H4 (cell line): Measurements from ENCODE around the gene DPP6. TPM values are rescaled to one million over a fixed set of nuclear protein-coding genes. Genes with fewer than 3 reads are reported as not detected.

ENCODE experiments used
- DNase-seq: peaks from one replicate; pipeline ENCODE4 v3.0.0-alpha.2; 2015; ENCODE audit warnings: low spot score
- total RNA-seq: library from RNA; depleted of rRNA; stranded (reverse); fragments of >200 nt; shearing (Covaris generic); gene quantifications from 2 replicates; pipeline ENCODE4 v1.2.3, GENCODE V29; 2014

DPP6 gene
- total RNA-seq, 1 experiment from 2014 or later = 0.06 TPM

DNA sequence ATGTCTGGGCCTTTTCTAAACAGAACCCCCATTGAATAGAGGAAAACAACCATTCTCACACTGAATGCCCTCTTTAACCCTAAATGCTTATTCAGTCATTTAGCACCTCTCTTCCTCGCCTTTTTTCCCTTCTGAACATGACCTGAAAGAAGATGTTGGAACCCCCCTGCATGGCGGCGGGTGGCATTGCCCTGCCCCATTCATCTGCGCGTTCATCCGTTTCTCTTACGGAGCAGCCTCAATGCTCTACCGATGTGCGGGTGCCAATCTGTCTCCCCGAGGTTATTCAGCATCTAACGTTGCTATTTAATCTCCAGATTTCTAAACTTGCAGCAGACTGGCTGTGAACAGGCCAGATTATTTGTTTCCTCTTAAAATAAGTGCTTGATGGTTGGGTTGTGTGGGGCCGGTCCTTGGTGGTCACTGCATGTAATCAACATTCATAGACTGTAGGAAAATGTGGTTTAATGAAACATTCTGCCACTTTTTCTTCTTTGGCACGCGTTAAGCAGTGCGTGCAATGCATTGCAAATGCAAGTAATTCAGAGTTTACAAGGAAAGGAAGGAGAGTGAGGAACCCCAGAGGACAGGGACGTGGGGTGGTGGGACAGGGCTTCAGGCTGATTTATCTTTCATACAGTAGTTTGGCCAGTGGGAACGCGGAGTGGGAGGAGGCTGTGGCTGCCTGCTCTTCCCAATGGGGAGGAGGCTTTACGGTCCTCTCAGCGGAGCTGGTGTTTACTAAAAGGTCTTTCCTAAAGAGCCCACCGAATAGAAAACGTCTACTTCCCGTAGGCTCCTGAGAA lies 286.7 kb downstream of the DPP6 start:
- DNase-seq = no peak

DNA sequence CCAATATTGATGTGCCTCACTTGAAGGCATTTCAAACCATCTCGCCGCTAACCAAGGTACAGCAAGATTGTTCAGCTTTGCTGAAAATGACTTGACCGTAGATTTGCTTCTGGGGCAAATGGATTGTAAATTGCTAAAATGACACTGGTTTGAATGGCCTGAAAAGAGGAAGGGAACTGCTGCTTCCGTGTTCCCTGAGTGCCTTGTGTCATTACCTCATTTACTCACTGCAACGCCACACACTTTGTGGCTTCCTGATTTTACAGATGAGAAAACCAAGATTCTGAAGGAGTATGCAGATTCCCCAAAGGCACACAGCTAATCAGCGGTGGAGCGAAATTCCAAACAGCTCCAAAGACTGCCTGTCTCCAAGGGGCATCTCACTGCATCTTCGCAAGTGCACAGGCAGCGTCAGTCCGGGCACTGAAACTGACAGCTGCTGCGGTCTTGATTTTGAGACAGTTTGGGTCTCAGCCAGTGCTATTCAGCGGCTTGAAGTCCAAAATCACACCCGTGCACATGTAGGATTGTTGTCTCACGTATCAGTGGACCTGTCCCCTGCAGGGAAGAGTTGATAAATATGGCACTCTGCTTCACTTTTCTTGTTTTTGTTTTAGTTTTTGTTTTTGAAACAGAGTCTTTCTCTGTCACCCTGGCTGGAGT lies 290.9 kb downstream of the DPP6 start:
- DNase-seq = no peak

DNA sequence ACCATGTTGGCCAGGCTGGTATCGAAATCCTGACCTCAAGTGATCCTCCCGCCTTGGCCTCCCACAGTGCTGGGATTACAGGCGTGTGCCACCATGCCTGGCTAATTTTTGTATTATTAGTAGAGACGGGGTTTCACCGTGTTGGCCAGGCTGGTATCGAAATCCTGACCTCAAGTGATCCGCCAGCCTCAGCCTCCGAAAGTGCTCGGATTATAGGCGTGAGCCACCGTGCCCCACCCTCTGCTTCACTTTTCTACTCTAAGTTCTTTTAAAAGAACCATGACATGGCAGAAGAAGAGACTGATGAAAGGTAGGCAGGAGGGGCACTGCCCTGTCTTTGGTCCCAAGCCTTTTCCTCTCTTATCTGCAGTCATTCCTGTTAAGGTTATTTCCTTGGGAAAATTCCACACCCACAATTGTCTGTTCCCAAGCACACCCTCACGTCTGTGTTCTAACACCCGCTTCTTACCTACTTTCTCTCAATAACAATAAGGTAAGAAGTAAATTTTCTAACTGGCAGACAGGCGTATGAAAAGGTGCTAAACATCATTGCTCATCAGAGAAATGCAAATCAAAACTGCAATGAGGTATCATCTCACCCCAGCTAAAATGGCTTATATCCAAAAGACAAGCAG lies 291.7 kb downstream of the DPP6 start:
- no peak for DNase-seq

DNA sequence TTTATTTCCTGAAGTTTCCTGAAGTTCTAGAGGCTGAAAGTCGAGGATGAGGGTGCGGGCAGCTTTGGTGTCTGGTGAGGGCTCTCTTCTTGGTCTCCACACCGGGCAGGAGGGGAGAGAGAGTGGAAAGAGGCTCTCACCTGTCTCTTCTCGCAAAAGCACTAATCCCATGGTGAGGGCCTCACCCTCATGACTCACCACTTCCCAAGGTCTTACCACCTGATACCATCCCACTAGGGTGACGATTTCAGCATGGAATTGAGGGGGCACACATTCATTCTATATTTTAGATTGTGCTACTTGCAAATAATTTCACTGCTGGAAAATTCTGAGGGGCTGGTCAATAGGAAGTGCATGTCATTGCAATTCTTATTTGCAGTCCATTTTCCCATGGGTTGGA lies 292.9 kb downstream of the DPP6 start:
- no peak for DNase-seq

DNA sequence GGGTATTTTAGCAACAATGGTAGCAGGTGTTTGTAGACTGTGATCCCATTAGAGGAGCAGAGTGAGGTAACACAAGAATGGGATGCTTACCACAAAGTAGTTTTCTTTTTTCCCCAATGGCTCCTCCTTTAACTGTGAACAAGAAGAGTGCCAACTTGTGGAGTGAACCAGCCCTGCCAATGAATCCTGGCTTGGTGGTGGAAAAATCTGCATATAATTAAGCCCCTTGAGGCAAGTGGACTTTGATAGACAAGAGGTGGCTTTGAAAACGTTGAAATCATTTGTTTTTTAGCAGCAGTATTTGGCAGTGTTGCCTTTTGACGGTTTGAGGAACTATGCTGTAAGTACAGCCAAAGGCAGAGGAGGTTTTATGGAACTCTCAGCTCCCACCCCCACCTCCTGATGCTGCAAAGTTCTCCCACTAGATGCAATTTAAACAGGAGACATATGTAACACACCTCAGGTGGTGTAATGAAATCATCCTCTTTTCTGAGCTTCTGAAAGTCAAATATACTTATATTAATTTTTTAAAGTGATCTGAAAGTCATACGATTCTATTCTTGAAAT lies 295.6 kb downstream of the DPP6 start:
- no peak for DNase-seq

DNA sequence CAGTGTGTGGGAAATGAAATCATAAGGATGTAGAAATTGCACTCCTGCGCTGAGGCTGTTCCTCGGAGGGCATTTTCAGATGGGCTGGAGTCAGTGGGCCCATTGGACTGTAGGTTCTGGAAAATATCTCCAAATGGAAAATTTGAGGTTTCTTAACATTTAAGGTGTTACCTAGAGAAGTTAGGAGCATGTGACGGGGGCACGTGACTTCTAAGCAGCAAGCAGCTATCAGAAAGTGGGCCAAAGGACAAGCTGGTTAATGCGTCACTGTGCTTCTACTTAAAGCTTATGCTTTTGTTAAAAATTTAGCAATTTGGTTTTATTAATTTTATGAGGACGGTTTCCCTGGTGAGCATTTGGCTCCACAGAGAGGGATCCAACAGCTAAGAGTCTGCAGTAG lies 298.7 kb downstream of the DPP6 start:
- DNase-seq = no peak

DNA sequence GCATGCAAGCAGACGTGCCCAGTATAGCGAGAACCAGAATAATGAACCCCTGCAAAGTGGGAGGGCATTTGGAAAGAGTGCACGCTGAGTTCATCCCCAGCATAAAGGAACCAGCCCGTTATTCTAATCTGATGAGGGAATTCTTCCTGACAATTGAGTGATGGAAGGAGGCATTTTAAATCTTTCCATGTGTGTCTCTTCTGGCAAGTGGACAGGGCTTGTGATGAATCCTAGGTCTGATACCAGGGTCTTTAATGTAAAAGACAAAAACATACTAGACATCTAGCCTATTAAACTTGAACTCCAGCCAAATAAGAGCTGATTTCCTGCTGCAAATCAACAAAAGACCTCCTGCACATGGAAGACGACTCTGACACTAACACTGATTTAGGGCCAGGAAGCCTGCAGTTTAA lies 301.2 kb downstream of the DPP6 start:
- no peak for DNase-seq

DNA sequence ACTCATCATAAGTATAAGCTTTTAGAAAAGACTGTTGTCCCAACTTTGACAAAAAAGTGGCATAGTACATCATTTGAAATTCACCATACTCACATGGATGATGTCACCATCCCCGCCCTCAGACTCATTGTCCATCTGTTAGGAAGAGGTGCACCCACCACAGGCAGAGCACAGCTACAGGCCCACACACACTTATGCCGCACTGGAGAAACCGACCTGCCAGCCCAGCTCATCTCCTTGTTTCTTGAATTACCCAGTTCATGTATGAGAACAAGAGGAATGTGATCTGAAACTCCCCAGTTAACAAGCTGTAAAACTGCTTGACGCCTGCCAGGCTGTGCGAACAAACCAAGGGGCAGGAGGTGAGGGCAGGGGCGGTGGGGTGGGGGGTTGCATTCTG lies 312.0 kb downstream of the DPP6 start:
- no peak for DNase-seq

DNA sequence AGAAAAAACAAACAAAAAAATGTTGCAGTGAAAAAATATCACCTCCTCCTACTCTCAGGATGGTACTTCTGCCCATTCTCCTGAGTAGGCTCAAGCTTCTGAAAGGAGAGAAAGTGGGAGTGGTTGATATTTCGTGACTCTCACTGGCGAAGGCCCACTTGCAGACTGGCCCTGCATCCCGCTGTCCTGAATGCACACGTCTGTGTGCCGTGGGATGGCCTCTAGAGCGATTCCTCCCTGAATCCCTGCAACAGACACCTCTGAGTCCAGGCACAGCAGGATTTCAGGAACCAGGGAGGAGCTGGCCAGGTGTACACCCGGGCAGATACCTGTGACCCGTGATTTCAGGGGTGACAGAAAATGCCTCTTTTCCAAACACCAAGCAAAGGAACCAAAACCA lies 319.2 kb downstream of the DPP6 start:
- DNase-seq = no peak

DNA sequence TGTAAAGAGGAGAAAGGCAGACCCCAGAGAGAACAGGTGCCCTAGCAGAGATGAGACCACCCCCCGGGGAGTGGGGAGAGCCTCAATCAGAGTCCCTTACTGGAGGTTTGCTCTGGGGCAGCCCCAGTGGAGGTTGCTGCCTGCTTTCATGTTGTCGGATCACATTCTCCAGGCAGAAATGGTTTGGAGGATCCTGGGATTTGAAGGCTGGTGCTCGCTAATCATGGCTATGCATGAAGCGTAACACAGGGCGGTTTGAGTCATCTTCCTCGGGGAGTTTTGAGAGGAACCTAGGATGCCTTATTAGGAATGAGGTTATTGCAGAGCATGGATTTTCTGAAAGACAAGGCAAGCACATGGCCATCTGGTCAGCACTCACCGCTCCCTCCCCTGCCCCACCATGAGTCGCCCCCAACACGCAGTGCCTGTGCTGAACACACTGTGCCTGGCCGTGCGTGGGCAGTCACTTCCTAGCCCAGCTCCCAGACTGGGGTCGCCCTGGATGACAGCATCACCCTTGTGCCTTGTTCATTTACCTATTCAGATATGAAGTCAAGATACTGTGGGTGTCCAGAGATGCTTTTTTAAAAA lies 319.9 kb downstream of the DPP6 start:
- no peak for DNase-seq

DNA sequence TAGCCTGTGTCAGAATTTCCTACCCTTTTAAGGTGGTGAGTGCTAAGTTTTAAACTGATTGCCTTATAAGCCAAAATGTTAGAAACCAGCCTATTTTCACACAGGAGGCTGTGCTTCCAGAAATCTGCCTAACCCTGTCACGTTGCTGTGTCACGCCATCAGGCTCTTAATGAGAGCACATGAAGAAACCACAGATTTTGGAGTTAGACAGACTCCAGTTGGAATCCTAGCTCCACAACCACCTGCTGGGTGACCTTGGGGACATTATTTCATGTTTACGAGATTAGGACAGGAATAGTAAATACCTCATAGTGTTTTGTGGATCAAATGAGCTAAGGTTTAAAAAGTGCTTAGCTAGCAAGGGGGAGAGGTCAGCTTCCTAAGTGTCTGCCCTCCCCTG lies 321.8 kb downstream of the DPP6 start:
- DNase-seq = no peak

DNA sequence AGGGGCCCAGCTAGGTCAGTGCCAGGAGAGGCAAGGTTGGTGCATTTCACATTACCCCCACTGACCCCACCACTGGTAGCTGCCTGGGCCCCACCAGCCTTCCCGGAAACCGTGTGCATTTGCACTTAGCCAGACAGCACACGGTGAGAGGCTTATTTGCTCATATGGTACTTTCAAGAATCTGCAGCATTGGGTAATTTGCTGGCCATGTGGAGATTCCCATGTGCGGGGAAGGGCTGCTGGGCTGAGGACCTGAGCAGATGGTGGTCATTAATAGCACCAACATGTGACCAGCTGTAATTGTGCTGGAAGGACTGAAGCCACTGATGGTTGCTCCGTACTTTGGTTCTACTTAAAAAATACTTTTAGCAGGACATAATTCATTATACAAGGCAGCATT lies 323.8 kb downstream of the DPP6 start:
- DNase-seq = no peak

DNA sequence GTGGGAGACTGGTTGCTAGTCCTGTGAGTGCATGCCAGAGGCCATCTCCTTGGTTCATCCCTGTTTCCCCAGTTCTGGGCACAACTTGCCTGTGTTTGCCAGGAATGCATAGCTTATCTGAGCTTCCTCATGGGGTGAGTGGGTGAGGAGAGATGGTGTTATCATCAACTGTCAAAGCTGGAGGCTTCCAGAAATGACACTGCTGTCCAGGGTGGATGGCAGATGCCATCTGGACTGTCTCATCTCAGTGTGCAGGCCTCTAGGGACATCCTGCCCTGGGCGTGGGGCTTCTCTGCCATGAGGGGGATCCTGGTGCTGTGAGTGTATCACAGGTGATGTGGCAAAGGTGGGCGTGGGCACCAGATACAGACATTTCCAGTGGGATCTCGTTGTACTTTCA lies 328.6 kb downstream of the DPP6 start:
- DNase-seq = no peak

DNA sequence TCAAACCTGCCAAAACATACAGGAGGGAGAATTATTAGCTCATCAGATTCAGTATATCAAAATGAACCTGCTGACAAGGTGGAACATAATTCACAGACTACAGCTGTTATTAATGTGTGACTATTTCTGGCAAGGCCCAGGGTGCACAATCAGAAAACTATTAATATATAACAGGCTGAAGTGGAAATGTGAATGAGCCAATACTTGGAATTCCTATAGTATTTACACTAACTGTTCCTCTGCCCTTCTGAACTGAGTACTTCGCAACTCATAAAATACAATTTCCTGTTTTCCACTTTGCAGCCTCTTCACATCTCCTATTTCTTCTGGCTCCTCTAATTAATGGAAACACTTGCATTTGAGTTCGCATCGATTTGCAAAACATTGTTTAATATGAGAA lies 330.8 kb downstream of the DPP6 start:
- no peak for DNase-seq

DNA sequence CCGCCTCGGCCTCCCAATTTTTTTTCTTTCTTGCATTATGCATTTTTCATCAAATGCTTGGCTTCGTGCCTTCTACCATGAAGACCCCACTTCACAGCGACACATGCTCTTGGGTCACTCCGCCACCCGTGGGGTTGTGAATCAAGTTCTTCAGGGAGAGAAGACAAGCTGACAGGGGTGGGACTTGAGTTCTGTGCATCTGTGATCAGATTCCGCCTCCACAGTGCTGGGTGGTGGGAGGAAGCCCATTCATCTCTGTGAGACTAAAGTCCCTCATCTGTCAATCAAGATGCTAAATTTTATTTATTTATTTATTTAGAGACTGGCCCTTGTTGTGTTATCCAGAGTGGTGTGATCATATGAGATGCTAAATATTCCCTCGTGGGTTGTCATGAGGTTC lies 333.0 kb downstream of the DPP6 start:
- DNase-seq = no peak

DNA sequence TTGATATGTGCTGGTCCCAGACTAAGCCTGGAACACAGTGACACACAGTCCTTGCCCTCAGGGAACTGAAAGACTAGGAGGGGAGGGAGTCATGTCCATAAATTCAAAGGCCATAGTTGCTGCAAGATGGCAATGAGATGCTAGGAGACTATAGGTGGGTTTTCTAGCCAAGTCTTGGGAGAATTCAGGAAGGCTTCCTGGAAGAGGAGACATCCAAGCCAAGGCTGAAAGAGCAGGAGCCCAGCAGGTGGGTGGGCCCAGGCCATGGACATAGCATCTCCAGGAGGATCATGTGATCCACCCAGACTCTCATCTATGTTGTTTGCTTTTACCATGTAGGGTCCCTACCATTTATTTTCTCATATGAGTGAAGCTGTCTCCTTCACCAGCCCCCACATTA lies 335.1 kb downstream of the DPP6 start:
- no peak for DNase-seq

DNA sequence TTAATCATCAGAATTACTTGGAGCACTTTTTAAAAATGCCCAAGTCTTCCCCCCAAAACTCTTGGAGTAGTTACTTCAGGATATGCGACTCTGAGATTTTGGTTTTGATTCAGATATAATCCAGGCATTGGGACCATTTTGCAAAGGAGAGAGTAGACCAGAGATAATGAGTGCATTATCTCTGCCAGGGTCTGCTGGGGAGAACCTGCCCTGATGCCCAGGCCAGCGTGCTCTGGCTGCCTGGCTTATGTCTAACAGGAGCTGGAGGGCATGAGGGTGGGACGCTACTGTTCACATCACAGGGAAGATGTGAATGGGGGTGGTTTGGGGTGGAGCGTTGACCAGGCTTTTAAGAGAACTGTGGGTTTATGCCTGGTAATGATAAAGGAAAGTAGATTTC lies 336.2 kb downstream of the DPP6 start:
- no peak for DNase-seq

DNA sequence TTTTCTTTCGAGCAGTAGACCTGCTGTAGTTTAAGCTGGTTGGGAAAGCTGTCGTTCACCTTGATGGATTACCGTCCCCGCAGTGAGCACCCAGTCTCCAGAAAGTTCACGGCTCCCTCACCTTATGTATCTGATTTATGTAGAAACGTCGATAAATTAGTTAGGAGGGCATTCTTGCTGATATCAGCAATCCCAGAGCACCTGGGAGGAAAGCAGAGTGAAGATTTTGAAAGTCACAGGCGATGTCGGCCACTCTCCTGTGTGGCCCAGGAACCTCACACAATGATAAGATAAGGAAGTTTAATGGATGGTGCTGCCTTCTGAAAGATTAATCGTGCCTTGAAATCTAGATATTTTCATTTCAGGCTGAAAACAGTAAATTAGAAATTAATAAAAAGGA lies 336.8 kb downstream of the DPP6 start:
- no peak for DNase-seq

DNA sequence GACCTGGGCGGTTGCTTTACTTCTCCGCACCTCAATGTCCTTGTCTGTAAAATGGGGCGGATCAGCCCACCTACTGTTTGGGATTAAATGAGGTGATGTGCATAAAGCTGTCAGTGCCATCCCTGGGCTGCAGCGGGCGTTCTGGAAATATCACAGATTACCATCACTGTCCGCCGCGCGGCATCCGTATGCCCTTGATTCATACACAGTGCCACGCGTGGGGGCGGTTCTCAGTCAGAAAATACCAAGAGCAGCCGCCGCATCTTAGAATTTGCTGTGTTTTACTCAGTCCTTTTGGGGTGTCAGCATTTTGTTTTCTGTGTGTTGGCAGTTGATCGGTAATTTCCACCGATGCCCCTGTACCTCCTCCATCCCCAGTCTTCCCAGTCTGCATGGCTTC lies 338.8 kb downstream of the DPP6 start:
- no peak for DNase-seq

DNA sequence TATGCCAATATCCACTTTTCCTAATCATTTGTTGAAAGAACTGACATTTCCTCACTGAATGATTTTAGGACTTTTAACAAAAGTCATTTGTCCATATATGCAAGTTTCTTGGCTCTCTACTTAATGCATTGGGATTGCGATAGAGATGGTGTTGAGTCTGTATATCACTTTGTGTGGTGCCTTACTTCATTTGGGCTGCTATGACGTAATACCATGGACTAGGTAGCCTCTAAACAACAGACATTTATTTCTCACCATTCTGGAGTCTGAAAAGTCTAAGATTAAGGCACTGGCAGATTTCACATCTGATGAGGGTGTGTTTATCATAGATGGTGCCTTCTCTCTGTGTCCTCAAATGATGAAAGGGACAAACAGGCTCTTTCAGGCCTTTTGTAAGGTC lies 342.6 kb downstream of the DPP6 start:
- DNase-seq = no peak

DNA sequence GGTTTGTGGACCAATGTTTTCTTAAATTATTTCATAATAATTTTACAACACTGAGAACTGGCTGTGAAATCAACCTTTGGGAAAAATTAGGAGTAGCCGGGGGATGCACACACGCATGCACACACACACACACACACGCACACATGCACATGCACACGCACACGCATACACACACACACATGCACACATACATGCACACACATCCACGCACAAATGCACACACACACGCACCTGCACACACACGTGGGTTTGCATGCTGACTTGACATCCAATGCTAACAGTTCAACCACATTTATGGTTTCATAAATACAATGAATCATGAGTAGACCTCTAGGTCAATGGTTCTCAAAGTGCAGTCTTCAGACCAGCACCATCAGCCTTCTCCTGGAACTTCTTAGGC lies 354.1 kb downstream of the DPP6 start:
- DNase-seq = no peak

DNA sequence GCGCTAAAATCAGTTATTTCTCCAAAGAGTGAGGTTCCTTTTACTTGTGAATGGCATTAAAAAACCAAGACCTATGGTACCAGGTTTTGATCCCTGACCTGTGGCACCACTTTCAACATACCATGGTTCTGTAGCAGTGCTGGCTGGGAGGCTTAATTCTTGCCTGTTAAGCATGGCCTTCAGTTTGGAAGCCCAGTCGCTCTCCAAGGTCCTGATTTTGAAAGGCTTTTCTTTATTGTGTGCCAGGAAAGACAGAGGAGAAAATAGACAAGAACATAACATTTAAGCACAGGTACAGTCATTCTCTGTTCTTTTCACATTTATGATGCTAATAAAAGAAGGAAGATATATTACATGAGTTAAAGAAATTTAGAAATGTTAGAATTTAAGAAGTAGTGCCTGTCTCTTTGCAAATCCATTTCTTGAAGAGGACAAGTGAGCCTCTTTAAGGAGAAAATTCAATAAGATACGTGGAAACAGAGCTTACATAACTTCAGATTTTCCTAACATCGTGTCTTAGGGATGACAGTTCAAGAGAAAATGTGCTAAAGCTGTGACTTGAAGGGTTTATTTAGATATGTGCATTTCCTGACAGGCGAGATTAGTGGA lies 357.6 kb downstream of the DPP6 start:
- no peak for DNase-seq
